ENCODE measurements around the gene MYO10.
"Not testable (repeated sequence)": the region's sequence is repeated elsewhere in the genome, so short reads cannot be mapped to it uniquely, and the experiment has no call there.

MYO10 gene

GRCh38 chr5:16864631-16865131 lies 71.4 kb downstream of the MYO10 start:
- FAIRE-seq (no peak), DNase-seq (ENCODE audit: low spot score) (no peak)

- FAIRE-seq (no peak), DNase-seq (ENCODE audit: low spot score) (no peak)
Observed at GRCh38 chr5:16863469-16863946, 72.6 kb downstream of the MYO10 start.

DNA sequence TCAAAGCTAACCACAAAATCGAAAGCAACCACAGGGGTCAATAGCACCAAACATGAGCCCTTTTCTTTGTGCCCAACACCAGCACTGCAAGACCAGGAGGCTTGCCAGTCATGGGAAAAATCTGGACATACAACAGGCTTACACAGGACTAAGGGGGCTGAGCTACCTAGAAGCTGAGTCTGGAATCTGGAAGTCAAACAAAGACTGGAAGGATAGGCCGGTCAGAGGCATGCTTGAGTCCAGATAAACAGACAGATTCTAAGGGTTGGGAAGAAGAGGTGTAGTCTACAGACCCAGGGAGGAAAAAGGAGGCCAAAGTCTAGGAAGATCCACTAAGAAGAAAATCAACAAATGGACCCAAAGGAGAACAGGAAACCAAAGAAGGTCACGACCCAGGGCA lies 73.3 kb downstream of the MYO10 start:
- FAIRE-seq (no peak), DNase-seq (ENCODE audit: low spot score) (no peak)

DNA sequence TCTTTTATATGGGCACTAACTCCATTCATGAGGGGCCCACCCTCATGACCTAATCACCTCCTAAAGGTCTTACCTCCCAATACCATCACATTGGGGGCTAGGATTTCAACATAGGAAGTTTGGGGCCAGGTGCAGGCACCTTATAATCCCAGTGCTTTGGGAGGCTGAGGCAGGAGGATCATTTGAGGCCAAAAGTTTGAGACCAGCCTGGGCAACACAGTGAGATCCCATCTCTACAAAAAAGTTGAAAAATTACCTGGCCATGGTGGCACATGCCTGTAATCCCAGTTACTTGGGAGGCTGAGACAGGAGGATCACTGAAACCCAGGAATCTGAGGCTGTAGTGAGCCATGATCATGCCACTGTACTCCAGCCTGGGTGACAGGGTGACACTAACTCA lies 76.7 kb downstream of the MYO10 start:
- DNase-seq (ENCODE audit: low spot score) (no peak), FAIRE-seq (no peak)

DNA sequence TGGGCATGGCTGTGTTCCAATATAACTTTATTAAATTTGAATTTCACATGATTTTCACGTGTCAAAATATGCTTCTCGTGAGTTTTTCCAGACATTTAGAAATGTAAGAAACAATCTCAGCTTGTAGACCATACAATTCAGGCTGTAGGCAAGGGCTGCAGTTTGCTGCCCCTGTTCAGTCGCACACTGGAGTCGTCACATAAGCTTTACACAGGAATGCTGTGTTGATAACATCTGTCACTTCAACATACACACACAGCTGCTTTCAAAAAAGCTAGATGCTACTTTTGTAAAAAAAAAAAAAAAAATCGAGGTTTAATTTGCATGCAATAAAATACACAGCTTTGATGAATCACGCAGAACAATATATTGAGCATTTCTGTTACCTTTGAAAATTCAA lies 77.9 kb downstream of the MYO10 start:
- DNase-seq (ENCODE audit: low spot score) (no peak), FAIRE-seq (no peak)

DNA sequence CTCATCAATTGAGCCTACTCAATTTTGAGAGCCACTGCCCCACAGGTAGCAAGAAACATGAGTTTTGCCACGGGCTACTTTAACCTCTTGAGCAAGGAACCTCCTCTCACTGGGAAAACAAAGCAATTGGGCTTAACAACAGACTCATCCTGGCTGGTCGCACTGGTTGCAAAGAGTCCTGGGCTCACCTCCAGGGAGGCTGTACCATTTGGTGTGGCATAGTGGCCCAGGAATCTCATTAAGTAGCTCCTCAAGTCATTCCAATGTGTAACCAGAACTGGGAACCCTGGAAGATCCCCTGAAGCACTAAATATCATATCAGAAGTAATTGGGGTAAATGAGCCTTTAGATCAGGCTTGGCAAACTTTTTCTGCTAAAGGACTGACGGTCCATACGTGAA lies 78.5 kb downstream of the MYO10 start:
- DNase-seq (ENCODE audit: low spot score) (no peak), FAIRE-seq (no peak)

DNA sequence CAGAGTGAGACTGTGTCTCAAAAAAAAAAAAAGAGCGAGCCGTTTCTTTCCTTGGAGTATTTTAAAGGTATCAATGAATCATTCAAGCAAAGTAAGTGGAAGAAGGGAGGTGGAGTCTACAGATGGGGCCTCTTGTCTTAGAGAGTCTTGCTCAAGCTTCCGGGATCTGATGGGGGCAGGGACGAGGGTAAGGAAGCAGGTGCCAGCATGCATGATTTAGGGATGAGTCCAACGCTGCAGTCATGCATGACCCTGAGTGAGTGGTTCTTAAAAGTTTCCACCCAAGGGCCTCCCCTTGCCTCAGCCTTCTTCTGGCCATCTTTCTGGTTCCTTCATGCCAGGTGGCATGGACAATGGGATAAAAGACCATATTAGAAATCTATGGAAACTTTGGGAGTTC lies 79.6 kb downstream of the MYO10 start:
- peak; percentile 74 for DNase-seq (ENCODE audit: low spot score)
- FAIRE-seq, result peak; percentile 68

DNA sequence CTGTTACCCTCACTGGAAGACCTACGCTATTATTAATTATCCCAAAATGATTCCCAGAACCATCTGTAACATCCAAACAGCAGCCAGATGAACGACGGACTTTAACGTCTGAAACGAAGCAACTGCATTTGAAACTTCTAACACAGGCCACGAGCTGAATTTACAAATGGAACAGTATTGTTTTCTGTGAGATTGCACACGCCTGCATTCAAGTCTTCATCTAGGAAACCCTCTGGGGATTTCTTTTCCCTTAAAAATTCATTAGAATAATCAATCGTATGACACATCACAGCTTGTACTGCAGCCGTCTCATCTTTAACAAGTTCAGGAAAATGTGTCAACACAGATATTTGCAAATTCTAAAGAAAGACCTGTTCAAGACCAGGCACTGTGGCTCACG lies 80.2 kb downstream of the MYO10 start:
- DNase-seq (ENCODE audit: low spot score) (no peak), FAIRE-seq (no peak)

DNA sequence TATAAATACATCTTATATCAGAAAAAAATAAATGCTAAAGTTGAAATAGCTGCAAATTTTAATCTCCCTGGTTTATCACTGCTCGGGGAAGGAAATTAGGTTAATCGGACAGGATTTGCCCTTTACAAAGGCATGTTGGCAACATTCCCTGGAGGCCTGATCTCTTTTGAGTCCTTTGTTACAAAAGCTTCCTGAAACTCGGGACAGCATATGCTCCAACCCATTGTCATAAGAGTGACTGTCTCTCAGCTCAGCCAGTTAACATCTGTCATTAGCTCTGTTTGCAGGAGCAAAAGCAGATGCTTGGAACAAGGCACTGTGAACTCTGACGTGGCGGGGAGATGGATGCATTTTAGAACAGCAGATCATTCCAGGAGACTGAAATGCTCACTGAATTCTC lies 80.6 kb downstream of the MYO10 start:
- FAIRE-seq, result no peak

DNA sequence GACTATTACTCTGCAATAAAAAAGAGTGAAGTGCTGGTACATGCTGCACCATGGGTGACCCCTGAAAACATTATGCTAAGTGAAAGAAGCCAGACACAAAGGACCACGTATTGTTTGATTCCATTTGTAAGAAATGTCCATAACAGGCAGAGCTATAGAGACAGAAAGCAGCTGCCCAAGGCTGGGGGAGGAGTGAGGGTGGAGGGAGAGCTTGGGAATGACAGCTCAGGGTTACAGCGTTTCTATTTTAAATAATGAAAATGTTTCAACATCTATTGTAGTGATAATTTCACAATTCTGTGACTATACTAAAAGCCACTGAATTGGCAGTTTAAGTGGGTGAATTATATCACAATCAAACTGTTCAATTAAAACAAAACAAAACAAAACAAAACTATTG lies 81.7 kb downstream of the MYO10 start:
- DNase-seq (ENCODE audit: low spot score) (no peak), FAIRE-seq (no peak)

More for the DNA sequence above, 80.6 kb downstream of the MYO10 start:
- DNase-seq (ENCODE audit: low spot score), result no peak

DNA sequence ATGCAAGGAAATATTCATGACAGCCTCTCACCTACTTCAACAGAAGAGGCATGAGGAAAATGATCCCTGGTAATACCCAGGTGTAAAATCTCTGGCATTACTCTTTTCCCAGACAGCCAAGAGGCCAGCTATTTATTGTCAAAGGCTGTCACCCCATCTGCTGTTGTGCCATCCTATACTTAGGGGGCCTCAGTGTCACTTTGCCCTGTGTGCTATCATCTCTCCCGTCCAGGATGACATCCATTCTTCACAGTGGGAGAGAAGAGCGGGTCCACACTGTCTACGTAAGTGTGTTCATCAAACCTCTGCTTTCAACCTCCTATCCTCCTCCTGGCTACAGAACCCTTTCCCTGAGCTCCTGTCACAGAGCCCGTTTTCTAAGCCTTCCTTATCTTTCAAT lies 82.6 kb downstream of the MYO10 start:
- FAIRE-seq (no peak), DNase-seq (ENCODE audit: low spot score) (no peak)

DNA sequence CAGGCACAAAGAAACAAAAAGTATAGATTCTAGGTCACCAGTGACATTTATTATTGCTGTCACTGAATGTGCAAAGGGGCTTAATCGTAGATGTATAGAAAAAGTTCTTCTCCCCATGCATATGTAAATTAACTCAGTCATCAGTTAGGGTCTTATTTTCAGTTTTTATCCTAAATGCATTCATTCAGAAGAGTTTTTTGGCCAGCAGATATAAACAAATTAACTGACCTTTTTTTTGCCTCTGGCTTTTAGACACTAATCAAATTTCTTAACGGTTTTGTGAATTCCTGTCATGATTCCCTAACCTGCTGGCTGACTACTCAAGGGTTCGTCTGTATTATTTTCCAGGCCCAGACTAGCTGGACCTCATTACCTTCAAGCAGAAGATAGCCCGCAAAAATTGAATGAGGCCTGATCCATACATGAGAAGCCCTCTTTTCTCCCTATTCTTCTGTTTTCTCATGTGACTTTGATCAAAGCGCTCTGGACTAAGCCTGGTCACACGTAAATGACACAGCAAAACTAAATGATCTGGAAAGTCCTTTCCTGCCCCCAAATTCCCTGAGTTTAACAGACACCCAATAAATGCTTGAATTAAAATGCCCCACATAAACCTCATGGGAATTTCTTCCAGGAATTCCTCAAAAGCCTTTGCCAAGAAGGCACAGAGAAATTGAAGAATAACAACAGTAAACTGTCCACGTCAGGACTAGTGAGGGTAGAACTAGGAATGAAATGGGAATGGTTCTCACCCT lies 83.7 kb downstream of the MYO10 start:
- FAIRE-seq (no peak), DNase-seq (ENCODE audit: low spot score) (no peak)

GRCh38 chr5:16849775-16850174 lies 86.3 kb downstream of the MYO10 start:
- DNase-seq (ENCODE audit: low spot score) (no peak), FAIRE-seq (no peak)

- DNase-seq (ENCODE audit: low spot score) (no peak), FAIRE-seq (no peak)
Observed at GRCh38 chr5:16849181-16849580, 86.9 kb downstream of the MYO10 start.

- FAIRE-seq, result no peak
- no peak for DNase-seq (ENCODE audit: low spot score)
Observed at GRCh38 chr5:16844952-16845351, 91.1 kb downstream of the MYO10 start.

DNA sequence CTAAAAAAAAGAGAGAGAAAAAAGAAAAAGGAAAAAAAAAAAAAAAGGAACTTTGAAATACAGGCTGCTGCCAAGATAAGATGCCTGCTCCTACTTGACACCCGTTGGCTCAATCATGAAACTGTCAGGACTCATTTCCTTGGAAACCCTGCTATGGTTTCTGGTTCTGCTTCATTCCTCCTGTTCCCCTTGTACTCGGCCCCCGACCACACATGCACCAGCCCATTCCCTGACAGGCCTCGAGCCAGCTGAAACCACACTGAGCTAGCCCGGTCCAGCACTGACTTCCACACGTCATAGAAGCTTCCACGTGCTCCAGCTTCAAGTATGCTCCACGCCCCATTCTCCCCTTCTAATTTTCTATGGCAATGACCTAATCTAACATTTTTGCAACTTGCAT lies 93.2 kb downstream of the MYO10 start:
- FAIRE-seq (no peak), DNase-seq (ENCODE audit: low spot score) (no peak)

DNA sequence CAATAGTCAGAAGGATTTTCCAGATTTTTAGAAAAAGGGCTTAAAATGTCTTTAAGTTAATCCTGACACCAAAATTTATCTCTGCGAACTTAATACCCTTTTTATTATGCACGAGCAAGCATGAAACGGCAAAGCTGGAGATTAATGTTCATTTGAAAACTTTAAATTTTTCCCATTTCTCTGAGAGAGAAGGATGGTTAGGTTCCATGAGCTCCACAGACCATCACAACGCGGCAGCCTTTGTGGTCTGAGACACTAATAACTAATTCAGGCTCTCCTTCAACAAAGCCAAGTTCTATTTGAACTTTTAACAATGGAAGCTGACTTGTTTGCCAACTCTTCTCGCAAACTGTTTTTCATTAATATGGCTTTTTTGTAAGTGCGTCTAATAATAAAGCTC lies 94.7 kb downstream of the MYO10 start:
- DNase-seq (ENCODE audit: low spot score), result no peak
- no peak for FAIRE-seq

DNA sequence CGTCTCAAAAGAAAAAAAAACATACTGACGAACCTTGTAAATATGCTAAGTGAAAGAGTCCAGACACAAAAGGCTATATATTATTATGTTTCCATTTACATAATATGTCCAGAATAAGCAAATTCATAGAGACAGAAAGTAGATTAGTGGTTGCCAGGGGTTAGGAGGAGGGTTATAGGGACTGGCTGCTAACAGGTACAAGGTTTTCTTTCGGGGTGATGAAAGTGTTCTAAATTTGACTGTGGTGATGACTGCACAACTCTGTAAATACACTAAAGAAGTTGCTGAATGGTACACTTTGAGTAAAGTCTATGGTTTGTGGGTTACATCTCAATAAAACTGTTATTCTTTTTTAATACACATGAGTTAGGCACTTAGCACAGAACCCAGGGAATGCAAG lies 98.8 kb downstream of the MYO10 start:
- no peak for DNase-seq (ENCODE audit: low spot score)
- no peak for FAIRE-seq

DNA sequence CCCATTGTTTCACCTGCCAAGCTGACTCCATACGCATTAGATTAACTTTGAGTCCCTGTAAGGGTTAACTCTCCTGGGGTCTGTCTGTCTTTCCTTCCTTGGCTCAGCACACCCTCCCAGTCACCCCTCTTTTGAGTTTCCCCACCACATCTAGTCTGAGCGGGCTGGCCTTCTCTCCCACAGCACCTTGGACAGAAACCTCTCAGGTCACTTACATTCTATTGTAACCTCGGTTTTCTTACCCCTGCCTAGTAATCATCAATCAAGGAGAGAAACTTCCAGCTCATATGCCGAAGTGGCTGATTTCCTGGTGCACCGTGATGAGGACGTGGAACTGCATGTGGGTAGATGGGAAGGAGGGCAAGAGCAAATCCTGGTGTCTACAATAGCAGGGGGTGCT lies 102.1 kb downstream of the MYO10 start:
- DNase-seq (ENCODE audit: low spot score), result no peak
- no peak for FAIRE-seq

- not testable (repeated sequence) for FAIRE-seq; DNase-seq (ENCODE audit: low spot score)
Observed at GRCh38 chr5:16831326-16831725, 104.8 kb downstream of the MYO10 start.

GRCh38 chr5:16827755-16828154 lies 108.3 kb downstream of the MYO10 start:
- DNase-seq (ENCODE audit: low spot score), result no peak
- FAIRE-seq, result no peak

DNA sequence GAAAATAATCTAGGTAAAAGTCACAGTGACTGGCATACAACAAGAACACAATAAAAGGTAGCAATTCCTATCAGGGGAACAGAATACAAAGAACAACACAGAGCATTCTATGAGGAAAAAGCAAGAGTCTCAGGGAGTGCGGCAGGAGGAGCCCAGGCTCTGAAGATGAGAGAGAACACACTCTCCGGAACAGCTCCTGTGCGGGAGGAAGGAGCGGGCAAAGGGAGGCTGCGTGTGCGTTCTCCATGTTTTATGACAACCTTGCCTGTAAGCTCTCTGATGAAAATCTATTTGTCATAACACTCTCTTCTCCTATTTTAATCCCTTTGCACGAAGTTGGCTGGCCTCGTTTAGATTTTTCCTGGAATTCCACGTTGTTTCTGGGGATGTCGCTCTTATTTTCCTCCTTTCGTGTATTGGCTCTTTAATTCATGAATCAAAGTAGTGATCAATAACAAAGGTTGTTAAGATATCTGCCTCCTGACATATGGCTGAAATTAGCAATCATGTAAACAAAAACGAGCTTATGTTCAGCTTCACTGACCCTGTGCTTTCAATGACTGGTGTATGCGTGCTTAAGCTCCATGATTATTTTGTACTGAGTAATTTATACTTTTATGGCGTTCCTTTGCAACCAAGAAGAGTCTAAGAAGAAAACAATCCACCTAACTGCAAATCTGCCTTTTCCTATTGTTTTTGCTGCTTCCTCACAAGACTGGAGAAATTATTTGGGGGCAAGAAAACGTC lies 109.5 kb downstream of the MYO10 start:
- DNase-seq (ENCODE audit: low spot score), result no peak
- FAIRE-seq, result no peak
